Natural killer cell (primary cell): ENCODE measurements around the gene FAM236D. TPM values are rescaled to one million over a fixed set of nuclear protein-coding genes. Genes with fewer than 3 reads are reported as not detected.
"Not testable (repeated sequence)": the region's sequence is repeated elsewhere in the genome, so short reads cannot be mapped to it uniquely, and the experiment has no call there.

Experiments
- ATAC-seq, 3 donors: fragments of 150-1000 bp in 2 of 3; fragments of 200-7000 bp in 1 of 3; cut with Tn5 transposase; 1 replicate in 1 of 3; 2 replicates in 2 of 3; pipeline ENCODE4 v1.10.0; 2021; ENCODE audit warnings: mild to moderate bottlenecking in 2 of 3, moderate library complexity in 2 of 3
- DNase-seq, 2 donors: peaks; one replicate each; pipeline versions ENCODE4 v3.0.0 to v3.0.0-alpha.2; 2013 to 2021; ENCODE audit warnings: mixed read lengths in 1 of 2
- H3K27ac ChIP-seq: one replicate; pipeline ENCODE4 v1.5.1; 2013; ENCODE audit warnings: mild to moderate bottlenecking, low read length
- H3K27me3 ChIP-seq: one replicate; pipeline ENCODE4 v1.6.1; 2013; ENCODE audit warnings: low read length; ENCODE audit not compliant: control insufficient read depth, insufficient read depth
- H3K36me3 ChIP-seq: one replicate; pipeline ENCODE4 v1.6.1; 2013; ENCODE audit warnings: low read length; ENCODE audit not compliant: control insufficient read depth, insufficient read depth
- H3K4me1 ChIP-seq: one replicate; pipeline ENCODE4 v1.6.1; 2013; ENCODE audit warnings: low read length; ENCODE audit not compliant: control insufficient read depth, insufficient read depth
- H3K4me3 ChIP-seq: one replicate; pipeline ENCODE4 v1.5.1; 2013; ENCODE audit warnings: low read length
- H3K9me3 ChIP-seq: one replicate; pipeline ENCODE4 v1.6.1; 2013; ENCODE audit warnings: low read length; ENCODE audit not compliant: control insufficient read depth, insufficient read depth
- H3K27ac Mint-ChIP-seq, 2 donors: one replicate each; pipeline ENCODE4 v1.8.0; 2022; ENCODE audit warnings: mild to moderate bottlenecking in 2 of 2, mixed read lengths in 2 of 2, moderate library complexity in 1 of 2
- H3K27me3 Mint-ChIP-seq, 2 donors: one replicate each; pipeline ENCODE4 v1.8.0; 2022; ENCODE audit warnings: low read depth in 2 of 2, mixed read lengths in 2 of 2
- H3K36me3 Mint-ChIP-seq: one replicate; pipeline ENCODE4 v1.8.0; 2022; ENCODE audit warnings: mixed read lengths
- H3K4me1 Mint-ChIP-seq, 2 donors: one replicate each; pipeline ENCODE4 v1.8.0; 2022; ENCODE audit warnings: mixed read lengths in 2 of 2
- H3K4me3 Mint-ChIP-seq: one replicate; pipeline ENCODE4 v1.8.0; 2022; ENCODE audit warnings: mild to moderate bottlenecking, moderate library complexity, mixed read lengths
- H3K9me3 Mint-ChIP-seq, 2 donors: one replicate each; pipeline ENCODE4 v1.8.0; 2022; ENCODE audit warnings: mixed read lengths in 2 of 2
- WGBS: methylation state at CpG from one replicate; pipeline ENCODE4 v1.1.7; 2013; ENCODE audit warnings: missing lambda C conversion rate; ENCODE audit not compliant: insufficient coverage; 5-methylcytosine and 5-hydroxymethylcytosine counted together
- intact Hi-C: fragments of 100-400 bp; cut with micrococcal nuclease; formaldehyde crosslinking; loops from one replicate; pipeline ENCODE4 v1.14.2; 2022
- total RNA-seq, 4 donors: library from RNA; stranded (reverse); fragments of 120-200 nt in 1 of 4; gene quantifications; one replicate each; pipeline versions ENCODE4 v1.2.3 to v1.2.4, GENCODE V29; 2013 to 2022

Gene FAM236D
- total RNA-seq: not detected
- not detected for total RNA-seq (2013)

- H3K9me3 ChIP-seq, H3K9me3 Mint-ChIP-seq, H3K27ac ChIP-seq, H3K27me3 Mint-ChIP-seq, ATAC-seq, intact Hi-C loops, H3K36me3 Mint-ChIP-seq, H3K4me1 ChIP-seq, H3K27me3 ChIP-seq, H3K36me3 ChIP-seq, H3K4me1 Mint-ChIP-seq, H3K4me3 ChIP-seq, H3K27ac Mint-ChIP-seq, H3K4me3 Mint-ChIP-seq, DNase-seq: not testable (repeated sequence)
- no CpG with 5 or more reads among the region's 13 CpGs for WGBS
These were observed at the start of gene FAM236D for GRCh38 chrX:72808110-72808509. Gene FAM236D, minus strand, starts transcription at chrX:72808210. Its CDS starts 100 bp downstream, at chrX:72808110.

GRCh38 chrX:72837532-72837931 is 29.5 kb upstream of the FAM236D start:
- H3K9me3 ChIP-seq, H3K4me1 ChIP-seq, H3K36me3 ChIP-seq, H3K4me3 Mint-ChIP-seq, H3K27ac ChIP-seq, intact Hi-C loops, H3K9me3 Mint-ChIP-seq, ATAC-seq, H3K27me3 ChIP-seq, H3K4me1 Mint-ChIP-seq, H3K4me3 ChIP-seq, H3K27me3 Mint-ChIP-seq, H3K36me3 Mint-ChIP-seq, DNase-seq, H3K27ac Mint-ChIP-seq: not testable (repeated sequence)
- WGBS: no CpG with 5 or more reads among the region's 2 CpGs

GRCh38 chrX:72830701-72831100 is 22.7 kb upstream of the FAM236D start:
- H3K4me3 Mint-ChIP-seq, H3K27me3 Mint-ChIP-seq, ATAC-seq, H3K9me3 ChIP-seq, H3K4me3 ChIP-seq, H3K4me1 ChIP-seq, H3K27ac Mint-ChIP-seq, H3K4me1 Mint-ChIP-seq, H3K36me3 ChIP-seq, H3K27me3 ChIP-seq, H3K27ac ChIP-seq, H3K36me3 Mint-ChIP-seq, DNase-seq, intact Hi-C loops, H3K9me3 Mint-ChIP-seq: not testable (repeated sequence)
- WGBS: no CpG with 5 or more reads among the region's 13 CpGs

- intact Hi-C loops, H3K9me3 ChIP-seq, ATAC-seq, H3K27ac ChIP-seq, H3K9me3 Mint-ChIP-seq, DNase-seq, H3K36me3 ChIP-seq, H3K27ac Mint-ChIP-seq, H3K4me1 Mint-ChIP-seq, H3K36me3 Mint-ChIP-seq, H3K27me3 Mint-ChIP-seq, H3K27me3 ChIP-seq, H3K4me1 ChIP-seq, H3K4me3 Mint-ChIP-seq, H3K4me3 ChIP-seq: not testable (repeated sequence)
- 80% methylated on average over 1 of the region's 3 CpGs for WGBS
These were observed 17.6 kb downstream of the FAM236D start for GRCh38 chrX:72790390-72790789.

- H3K4me3 Mint-ChIP-seq, DNase-seq, ATAC-seq, H3K36me3 ChIP-seq, H3K27me3 Mint-ChIP-seq, H3K4me3 ChIP-seq, H3K4me1 Mint-ChIP-seq, H3K4me1 ChIP-seq, H3K27me3 ChIP-seq, intact Hi-C loops, H3K9me3 Mint-ChIP-seq, H3K36me3 Mint-ChIP-seq, H3K27ac ChIP-seq, H3K27ac Mint-ChIP-seq, H3K9me3 ChIP-seq: not testable (repeated sequence)
- WGBS: no CpG with 5 or more reads among the region's 1 CpG
These were observed 19.9 kb downstream of the FAM236D start for GRCh38 chrX:72788142-72788541.

GRCh38 chrX:72783964-72784363 is 24.0 kb downstream of the FAM236D start:
- no CpG with 5 or more reads among the region's 6 CpGs for WGBS
- H3K9me3 Mint-ChIP-seq, H3K27ac ChIP-seq, H3K27ac Mint-ChIP-seq, H3K27me3 Mint-ChIP-seq, H3K36me3 ChIP-seq, H3K4me3 Mint-ChIP-seq, H3K27me3 ChIP-seq, intact Hi-C loops, H3K4me1 ChIP-seq, H3K4me3 ChIP-seq, H3K4me1 Mint-ChIP-seq, DNase-seq, H3K9me3 ChIP-seq, H3K36me3 Mint-ChIP-seq, ATAC-seq: not testable (repeated sequence)

GRCh38 chrX:72783365-72783936 is 24.6 kb downstream of the FAM236D start:
- H3K4me1 Mint-ChIP-seq, H3K36me3 ChIP-seq, H3K9me3 Mint-ChIP-seq, ATAC-seq, H3K27ac Mint-ChIP-seq, H3K4me3 ChIP-seq, H3K4me1 ChIP-seq, intact Hi-C loops, H3K27me3 ChIP-seq, H3K27me3 Mint-ChIP-seq, DNase-seq, H3K27ac ChIP-seq, H3K4me3 Mint-ChIP-seq, H3K36me3 Mint-ChIP-seq, H3K9me3 ChIP-seq: not testable (repeated sequence)
- no CpG with 5 or more reads among the region's 8 CpGs for WGBS

GRCh38 chrX:72782560-72782959 is 25.4 kb downstream of the FAM236D start, which contains the start of gene FAM236B:
Gene FAM236B, minus strand, starts transcription at chrX:72782660. Its CDS starts 100 bp downstream, at chrX:72782560.
- H3K27ac Mint-ChIP-seq, intact Hi-C loops, H3K27me3 Mint-ChIP-seq, H3K27me3 ChIP-seq, H3K9me3 Mint-ChIP-seq, H3K4me3 Mint-ChIP-seq, ATAC-seq, H3K4me3 ChIP-seq, H3K4me1 Mint-ChIP-seq, H3K9me3 ChIP-seq, H3K27ac ChIP-seq, DNase-seq, H3K4me1 ChIP-seq, H3K36me3 Mint-ChIP-seq, H3K36me3 ChIP-seq: not testable (repeated sequence)
- WGBS: no CpG with 5 or more reads among the region's 15 CpGs
